ENCODE data around the gene RAB5A.
"Not testable (repeated sequence)": the region's sequence is repeated elsewhere in the genome, so short reads cannot be mapped to it uniquely, and the experiment has no call there.

RAB5A gene

GRCh38 chr3:19950316-19950715 is 3.4 kb downstream of the RAB5A start:
- TF ChIP-seq MAX (IDR thresholded peaks at IDR 0.05; ENCODE audit: low read depth, low read length) = no peak
- H3K4me3 ChIP-seq (ENCODE audit: low read depth, low read length) = no peak overlapping the region
- no peak for DNase-seq (ENCODE audit: low read depth)

- H3K4me3 ChIP-seq (ENCODE audit: low read depth, low read length) = no peak overlapping the region
- TF ChIP-seq CTCF (IDR thresholded peaks at IDR 0.05; ENCODE audit: low read depth, low read length) = no peak
- no peak for TF ChIP-seq MAX (IDR thresholded peaks at IDR 0.05; ENCODE audit: low read depth, low read length)
- no peak for TF ChIP-seq MYC (IDR thresholded peaks at IDR 0.05; ENCODE audit: low read depth, low read length)
- TF ChIP-seq POLR2A (IDR thresholded peaks at IDR 0.05; ENCODE audit: extremely low read depth, insufficient read length) = no peak
- DNase-seq (ENCODE audit: low read depth) = no peak
Measured at GRCh38 chr3:19954676-19955075, 7.8 kb downstream of the RAB5A start.

- DNase-seq (ENCODE audit: low read depth) = not testable (repeated sequence)
Measured at GRCh38 chr3:19957354-19957753, 10.5 kb downstream of the RAB5A start.

DNA sequence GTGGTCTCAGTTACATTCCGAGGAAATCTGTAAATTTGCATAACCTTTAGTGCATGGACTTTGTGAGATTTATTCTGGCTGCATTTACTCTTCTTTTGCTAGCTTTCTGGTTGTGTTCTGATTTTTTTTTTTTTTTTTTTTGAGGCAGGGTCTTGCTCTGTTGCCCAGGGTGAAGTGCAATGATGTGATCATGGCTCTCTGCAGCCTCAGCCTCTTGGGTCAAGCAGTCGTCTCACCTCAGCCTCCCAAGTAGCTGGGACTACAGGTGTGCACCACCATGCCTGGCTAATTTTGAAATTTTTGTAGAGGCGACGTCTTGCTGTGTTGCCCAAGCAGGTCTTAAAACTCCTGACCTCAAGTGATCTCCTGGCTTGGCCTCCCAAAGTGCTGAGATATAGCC is 12.6 kb downstream of the RAB5A start:
- TF ChIP-seq CTCF (IDR thresholded peaks at IDR 0.05; ENCODE audit: low read depth, low read length) (no peak), MYC (IDR thresholded peaks at IDR 0.05; ENCODE audit: low read depth, low read length) (no peak), POLR2A (IDR thresholded peaks at IDR 0.05; ENCODE audit: extremely low read depth, insufficient read length) (no peak), MAX (IDR thresholded peaks at IDR 0.05; ENCODE audit: low read depth, low read length) (no peak)
- no peak for DNase-seq (ENCODE audit: low read depth)
- H3K4me3 ChIP-seq (ENCODE audit: low read depth, low read length) = no peak overlapping the region

More at GRCh38 chr3:19957354-19957753, 10.5 kb downstream of the RAB5A start:
- H3K4me3 ChIP-seq (ENCODE audit: low read depth, low read length) = not testable (repeated sequence)

DNA sequence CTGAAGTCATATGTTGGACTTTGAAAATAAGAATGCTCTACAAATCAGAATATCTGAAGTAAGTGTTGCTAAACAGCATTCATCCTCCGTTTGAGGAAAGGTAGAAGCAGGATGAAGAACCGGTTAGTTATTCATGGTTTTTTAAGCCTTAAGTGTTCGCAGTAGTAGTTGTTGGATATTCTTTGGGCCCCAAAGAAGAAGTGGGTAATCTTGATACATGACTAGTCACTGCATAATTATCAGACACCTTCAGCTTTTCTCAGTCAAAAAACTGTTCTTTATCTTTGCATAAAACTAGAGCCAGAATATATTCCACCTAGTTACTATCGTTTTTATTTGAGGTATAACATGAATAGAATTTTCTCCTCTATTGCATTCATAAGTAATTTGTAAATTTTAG is 13.8 kb downstream of the RAB5A start:
- TF ChIP-seq MAX (IDR thresholded peaks at IDR 0.05; ENCODE audit: low read depth, low read length) (no peak), MYC (IDR thresholded peaks at IDR 0.05; ENCODE audit: low read depth, low read length) (no peak), CTCF (IDR thresholded peaks at IDR 0.05; ENCODE audit: low read depth, low read length) (no peak)
- no peak overlapping the region for H3K4me3 ChIP-seq (ENCODE audit: low read depth, low read length)
- DNase-seq (ENCODE audit: low read depth) = no peak

- no peak for TF ChIP-seq CTCF (IDR thresholded peaks at IDR 0.05; ENCODE audit: low read depth, low read length)
- TF ChIP-seq POLR2A (IDR thresholded peaks at IDR 0.05; ENCODE audit: extremely low read depth, insufficient read length) = no peak
- no peak for TF ChIP-seq MAX (IDR thresholded peaks at IDR 0.05; ENCODE audit: low read depth, low read length)
- no peak for TF ChIP-seq MYC (IDR thresholded peaks at IDR 0.05; ENCODE audit: low read depth, low read length)
- no peak overlapping the region for H3K4me3 ChIP-seq (ENCODE audit: low read depth, low read length)
Measured at GRCh38 chr3:19961960-19962359, 15.1 kb downstream of the RAB5A start.

DNA sequence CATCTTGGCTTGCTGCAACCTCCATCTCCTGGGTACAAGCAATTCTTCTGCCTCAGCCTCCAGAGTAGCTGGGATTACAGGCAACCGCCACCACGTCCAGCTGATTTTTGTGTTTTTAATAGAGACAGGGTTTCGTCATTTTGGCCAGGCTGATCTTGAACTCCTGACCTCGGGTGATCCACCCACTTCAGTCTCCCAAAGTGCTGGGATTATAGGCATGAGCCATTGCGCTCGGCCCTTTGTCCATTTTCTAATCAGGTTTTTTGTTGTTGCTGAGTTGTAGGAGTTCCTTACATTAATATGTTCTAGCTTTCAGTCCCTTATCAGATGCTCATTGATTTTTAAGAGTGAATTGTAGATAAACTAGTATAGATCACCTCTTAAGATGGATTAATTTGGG is 20.3 kb downstream of the RAB5A start:
- H3K4me3 ChIP-seq (ENCODE audit: low read depth, low read length) = no peak overlapping the region
- DNase-seq (ENCODE audit: low read depth) = no peak
- TF ChIP-seq MAX (IDR thresholded peaks at IDR 0.05; ENCODE audit: low read depth, low read length) = no peak

More at GRCh38 chr3:19961960-19962359, 15.1 kb downstream of the RAB5A start:
- DNase-seq (ENCODE audit: low read depth) = no peak

Data from NB4 (cell line).